Sigmoid colon (tissue), 4 donors: ENCODE measurements around the gene SNX21.

ENCODE experiments used
- EP300 ChIP-seq, 4 donors: sonication (generic); formaldehyde crosslinking; IDR thresholded peaks; one replicate each; pipeline ENCODE4 v1.6.1; 2017; ENCODE audit warnings: antibody characterized with exemption in 4 of 4
- POLR2A ChIP-seq, 2 donors: fragments of 450-650 bp; IDR thresholded peaks; one replicate each; pipeline ENCODE4 v1.6.1; 2016; ENCODE audit warnings: antibody characterized with exemption in 2 of 2, mild to moderate bottlenecking in 2 of 2, moderate library complexity in 2 of 2
- TF ChIP-seq, protein P1 (sequence below), 4 experiments: fragments of 450-650 bp in 3 of 4; fragments of 200-600 bp in 1 of 4; IDR thresholded peaks; one replicate each; pipeline ENCODE4 v1.5.1; 2016 to 2019; ENCODE audit warnings: antibody characterized with exemption in 4 of 4, mild to moderate bottlenecking in 3 of 4, moderate library complexity in 2 of 4

- TF ChIP-seq, protein P1, sequence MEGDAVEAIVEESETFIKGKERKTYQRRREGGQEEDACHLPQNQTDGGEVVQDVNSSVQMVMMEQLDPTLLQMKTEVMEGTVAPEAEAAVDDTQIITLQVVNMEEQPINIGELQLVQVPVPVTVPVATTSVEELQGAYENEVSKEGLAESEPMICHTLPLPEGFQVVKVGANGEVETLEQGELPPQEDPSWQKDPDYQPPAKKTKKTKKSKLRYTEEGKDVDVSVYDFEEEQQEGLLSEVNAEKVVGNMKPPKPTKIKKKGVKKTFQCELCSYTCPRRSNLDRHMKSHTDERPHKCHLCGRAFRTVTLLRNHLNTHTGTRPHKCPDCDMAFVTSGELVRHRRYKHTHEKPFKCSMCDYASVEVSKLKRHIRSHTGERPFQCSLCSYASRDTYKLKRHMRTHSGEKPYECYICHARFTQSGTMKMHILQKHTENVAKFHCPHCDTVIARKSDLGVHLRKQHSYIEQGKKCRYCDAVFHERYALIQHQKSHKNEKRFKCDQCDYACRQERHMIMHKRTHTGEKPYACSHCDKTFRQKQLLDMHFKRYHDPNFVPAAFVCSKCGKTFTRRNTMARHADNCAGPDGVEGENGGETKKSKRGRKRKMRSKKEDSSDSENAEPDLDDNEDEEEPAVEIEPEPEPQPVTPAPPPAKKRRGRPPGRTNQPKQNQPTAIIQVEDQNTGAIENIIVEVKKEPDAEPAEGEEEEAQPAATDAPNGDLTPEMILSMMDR (IDR thresholded peaks at IDR 0.05) = no peak
- no peak for TF ChIP-seq POLR2A (IDR thresholded peaks at IDR 0.05)
- TF ChIP-seq EP300 (IDR thresholded peaks at IDR 0.05) = no peak
Observed at GRCh38 chr20:45867819-45868176, 34.2 kb downstream of the SNX21 start.
